ENCODE data around the gene HES4. TPM values are rescaled to one million over a fixed set of nuclear protein-coding genes. Genes with fewer than 3 reads are reported as not detected.
"Not testable (repeated sequence)": the region's sequence is repeated elsewhere in the genome, so short reads cannot be mapped to it uniquely, and the experiment has no call there.

HES4 gene
- total RNA-seq, 2 experiments from 2014 or later = 1.7 to 2.0 TPM

DNA sequence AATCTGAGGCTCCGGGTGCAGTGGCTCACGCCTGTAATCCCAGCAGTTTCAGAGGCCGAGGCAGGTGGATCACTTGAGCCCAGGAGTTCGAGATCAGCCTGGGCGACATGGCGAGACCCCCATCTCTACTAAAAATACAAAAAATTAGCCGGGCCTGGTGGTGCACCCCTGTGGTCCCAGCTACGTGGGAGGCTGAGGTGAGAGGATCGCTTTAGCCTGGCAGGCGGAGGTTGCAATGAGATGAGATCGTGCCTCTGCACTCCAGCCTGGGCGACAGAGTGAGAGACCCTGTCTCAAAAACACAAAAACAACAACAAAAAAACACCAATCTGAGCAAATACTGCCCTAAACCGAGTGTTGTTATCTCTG, 12.8 kb upstream of the HES4 start:
- Mint-ChIP-seq H3K4me1 (ENCODE audit: low read depth) (peaks cover 25% of the 10 kb centered on the region), H3K4me3 (peak overlapping the region; percentile 86), H3K27ac (peak overlapping the region; percentile 90)
- H3K36me3 Mint-ChIP-seq; DNase-seq; H3K27me3 Mint-ChIP-seq; H3K9me3 Mint-ChIP-seq; intact Hi-C loops (cut with micrococcal nuclease): not testable (repeated sequence)
- ChIA-PET POLR2A (interaction anchor here (0.9 to 1.8 kb wide), 4 partner anchors 11 to 1288 kb away, joined by 3 to 4 read pairs (median 4); partner anchors contain the start of gene TTLL10), CTCF (interaction anchor here (1.0 to 3.9 kb wide), 4 partner anchors 11 to 51 kb away, joined by 4 to 33 read pairs (median 6); no protein-coding TSS in a partner anchor)

DNA sequence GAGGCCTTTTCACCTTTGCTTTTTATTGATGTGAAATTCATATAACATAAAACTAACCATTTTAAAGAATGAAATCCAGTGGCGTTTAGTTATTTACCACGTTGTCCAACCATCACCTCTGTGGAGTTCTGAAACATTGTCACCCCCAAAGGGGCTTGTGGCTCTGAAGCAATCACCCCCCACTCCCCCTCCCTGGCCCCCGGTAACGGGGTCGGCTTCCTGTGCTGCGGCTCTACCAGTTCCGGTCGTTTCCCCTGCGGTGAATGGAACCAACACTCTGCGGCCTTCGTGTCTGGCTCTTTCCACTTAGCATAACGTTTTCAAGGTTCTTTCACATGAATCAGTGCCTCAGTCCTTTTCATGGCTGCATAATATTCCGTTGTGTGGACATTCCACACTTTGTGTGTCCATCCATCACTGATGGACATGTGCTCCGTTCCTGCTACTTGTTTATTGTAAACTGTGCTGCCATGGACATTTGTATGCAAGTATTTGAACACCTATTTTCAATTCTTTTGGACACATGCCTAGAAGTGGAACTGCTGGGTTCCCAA, 11.6 kb upstream of the HES4 start:
- Mint-ChIP-seq H3K27ac (no peak overlapping the region), H3K4me1 (ENCODE audit: low read depth) (peaks cover 22% of the 10 kb centered on the region), H3K9me3 (no peaks in the 10 kb centered on the region), H3K27me3 (peaks cover 8% of the 10 kb centered on the region), H3K36me3 (peaks cover 3% of the 10 kb centered on the region), H3K4me3 (no peak overlapping the region)
- no peak for DNase-seq
- ChIA-PET CTCF (no interaction called here), POLR2A (no interaction called here)
- intact Hi-C loops (cut with micrococcal nuclease) = no loop called here

DNA sequence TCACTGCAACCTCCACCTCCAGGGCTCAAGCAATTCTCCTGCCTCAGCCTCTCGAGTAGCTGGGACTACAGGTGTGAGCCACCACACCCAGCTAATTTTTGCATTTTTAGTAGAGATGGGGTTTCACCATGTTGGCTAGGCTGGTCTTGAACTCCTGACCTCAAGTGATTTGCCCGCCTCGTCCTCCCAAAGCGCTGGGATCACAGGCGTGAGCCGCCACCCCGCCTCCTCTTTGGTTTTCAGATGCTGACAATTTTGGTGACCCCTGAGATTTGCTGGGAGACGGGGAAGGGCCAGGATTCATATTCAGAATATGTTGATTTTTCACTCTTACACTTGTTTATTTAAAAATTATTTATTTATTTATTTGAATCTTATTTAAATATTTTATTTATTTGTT, 10.2 kb upstream of the HES4 start:
- H3K9me3 Mint-ChIP-seq; intact Hi-C loops (cut with micrococcal nuclease); POLR2A ChIA-PET; DNase-seq; H3K27ac Mint-ChIP-seq; H3K4me3 Mint-ChIP-seq; H3K36me3 Mint-ChIP-seq: not testable (repeated sequence)
- CTCF ChIA-PET = interaction anchor here (1.4 kb wide), 1 partner anchor 9 kb away, joined by 3 read pairs; no protein-coding TSS in a partner anchor
- peaks cover 15% of the 10 kb centered on the region for H3K27me3 Mint-ChIP-seq
- H3K4me1 Mint-ChIP-seq (ENCODE audit: low read depth) = peaks cover 24% of the 10 kb centered on the region

- no peak for DNase-seq
- ChIA-PET POLR2A (no interaction called here), CTCF (interaction anchor here (1.0 to 2.2 kb wide), 2 partner anchors 11 to 58 kb away, joined by 3 to 4 read pairs; no protein-coding TSS in a partner anchor)
- no peak overlapping the region for H3K27ac Mint-ChIP-seq
- H3K36me3 Mint-ChIP-seq = no peaks in the 10 kb centered on the region
- no peaks in the 10 kb centered on the region for H3K9me3 Mint-ChIP-seq
- peaks cover 12% of the 10 kb centered on the region for H3K4me1 Mint-ChIP-seq (ENCODE audit: low read depth)
- peaks cover 31% of the 10 kb centered on the region for H3K27me3 Mint-ChIP-seq
- no peak overlapping the region for H3K4me3 Mint-ChIP-seq
- intact Hi-C loops (cut with micrococcal nuclease) = no loop called here
Observed at GRCh38 chr1:1006305-1007159, 6.6 kb upstream of the HES4 start.

- no peaks in the 10 kb centered on the region for H3K36me3 Mint-ChIP-seq
- H3K4me3 Mint-ChIP-seq = no peak overlapping the region
- peaks cover 13% of the 10 kb centered on the region for H3K4me1 Mint-ChIP-seq (ENCODE audit: low read depth)
- H3K9me3 Mint-ChIP-seq = no peaks in the 10 kb centered on the region
- DNase-seq = no peak
- ChIA-PET POLR2A (no interaction called here), CTCF (no interaction called here)
- intact Hi-C loops (cut with micrococcal nuclease) = no loop called here
- no peak overlapping the region for H3K27ac Mint-ChIP-seq
- H3K27me3 Mint-ChIP-seq = peaks cover 30% of the 10 kb centered on the region
Observed at GRCh38 chr1:1005774-1006304, 5.9 kb upstream of the HES4 start.

- POLR2A ChIA-PET = no interaction called here
- Mint-ChIP-seq H3K4me3 (no peak overlapping the region), H3K27ac (no peak overlapping the region), H3K27me3 (peaks cover 33% of the 10 kb centered on the region), H3K4me1 (ENCODE audit: low read depth) (peaks cover 17% of the 10 kb centered on the region), H3K9me3 (no peaks in the 10 kb centered on the region), H3K36me3 (no peaks in the 10 kb centered on the region)
- intact Hi-C loops (cut with micrococcal nuclease) = no loop called here
- DNase-seq = no peak
- CTCF ChIA-PET = no interaction called here
Observed at GRCh38 chr1:1004780-1005697, 5.1 kb upstream of the HES4 start.

GRCh38 chr1:1004420-1004779, 4.5 kb upstream of the HES4 start:
- H3K4me3 Mint-ChIP-seq = no peak overlapping the region
- POLR2A ChIA-PET = no interaction called here
- H3K9me3 Mint-ChIP-seq = no peaks in the 10 kb centered on the region
- peaks cover 17% of the 10 kb centered on the region for H3K4me1 Mint-ChIP-seq (ENCODE audit: low read depth)
- no peaks in the 10 kb centered on the region for H3K36me3 Mint-ChIP-seq
- intact Hi-C loops (cut with micrococcal nuclease) = no loop called here
- H3K27me3 Mint-ChIP-seq = peaks cover 35% of the 10 kb centered on the region
- DNase-seq = no peak
- no peak overlapping the region for H3K27ac Mint-ChIP-seq
- CTCF ChIA-PET = no interaction called here

- Mint-ChIP-seq H3K36me3 (no peaks in the 10 kb centered on the region), H3K27ac (no peak overlapping the region), H3K9me3 (no peaks in the 10 kb centered on the region), H3K27me3 (peaks cover 32% of the 10 kb centered on the region), H3K4me3 (no peak overlapping the region), H3K4me1 (ENCODE audit: low read depth) (peaks cover 13% of the 10 kb centered on the region)
- CTCF ChIA-PET = interaction anchor here (2.0 to 3.6 kb wide), 4 partner anchors 11 to 20 kb away, joined by 9 to 33 read pairs (median 24); partner anchors contain the start of genes AGRN and ISG15
- POLR2A ChIA-PET = no interaction called here
- intact Hi-C loops (cut with micrococcal nuclease) = no loop called here
- no peak for DNase-seq
Observed at GRCh38 chr1:1003618-1004419, 3.9 kb upstream of the HES4 start.

DNA sequence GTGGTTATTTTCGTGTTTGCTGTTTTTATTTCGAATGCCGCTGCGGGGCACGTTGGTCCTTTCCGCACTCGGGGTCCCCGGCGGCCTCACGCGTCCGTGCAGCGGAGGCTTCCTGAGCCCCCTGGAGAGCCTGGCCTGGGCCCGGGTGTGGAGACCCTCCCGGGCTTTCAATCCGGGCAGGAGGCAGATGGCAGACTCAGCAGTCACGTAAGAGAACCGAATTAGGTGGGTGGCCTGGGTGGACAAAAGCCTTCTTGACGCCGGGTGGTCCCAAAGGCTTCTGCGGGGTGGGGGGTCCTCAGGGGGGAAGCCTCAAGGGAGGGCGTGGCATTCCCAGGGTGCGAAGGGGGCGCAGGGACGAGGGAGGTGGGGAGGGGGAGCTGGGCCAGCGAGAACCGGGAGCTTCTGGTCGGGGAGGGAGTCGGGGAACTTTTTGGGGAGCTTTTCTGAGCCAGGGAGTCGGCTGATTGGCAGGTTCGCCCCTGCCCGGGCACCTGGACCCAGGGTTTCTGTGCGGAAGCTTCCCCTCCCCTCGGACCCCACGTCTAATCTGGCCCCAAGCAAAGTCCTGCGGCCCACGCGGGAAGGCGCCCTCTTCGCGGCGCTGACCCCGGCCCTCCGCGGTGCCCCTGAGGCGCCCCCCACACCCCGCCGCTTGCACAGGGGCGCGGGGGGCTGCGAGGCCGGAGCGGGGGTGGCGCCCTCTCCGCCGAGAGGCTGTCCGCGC, 1.3 kb upstream of the HES4 start:
- H3K9me3 Mint-ChIP-seq = no peaks in the 10 kb centered on the region
- intact Hi-C loops (cut with micrococcal nuclease) = no loop called here
- H3K4me3 Mint-ChIP-seq = no peak overlapping the region
- no peak for DNase-seq
- peaks cover 13% of the 10 kb centered on the region for H3K4me1 Mint-ChIP-seq (ENCODE audit: low read depth)
- POLR2A ChIA-PET = interaction anchor here (1.3 to 1.5 kb wide), 2 partner anchors 12 to 15 kb away, joined by 3 to 4 read pairs; partner anchors contain the start of gene ISG15
- H3K27me3 Mint-ChIP-seq = peaks cover 34% of the 10 kb centered on the region
- no peaks in the 10 kb centered on the region for H3K36me3 Mint-ChIP-seq
- H3K27ac Mint-ChIP-seq = no peak overlapping the region
- CTCF ChIA-PET = interaction anchor here (0.6 to 3.6 kb wide), 12 partner anchors 9 to 437 kb away, joined by 3 to 33 read pairs (median 5); partner anchors contain the start of gene ISG15

DNA sequence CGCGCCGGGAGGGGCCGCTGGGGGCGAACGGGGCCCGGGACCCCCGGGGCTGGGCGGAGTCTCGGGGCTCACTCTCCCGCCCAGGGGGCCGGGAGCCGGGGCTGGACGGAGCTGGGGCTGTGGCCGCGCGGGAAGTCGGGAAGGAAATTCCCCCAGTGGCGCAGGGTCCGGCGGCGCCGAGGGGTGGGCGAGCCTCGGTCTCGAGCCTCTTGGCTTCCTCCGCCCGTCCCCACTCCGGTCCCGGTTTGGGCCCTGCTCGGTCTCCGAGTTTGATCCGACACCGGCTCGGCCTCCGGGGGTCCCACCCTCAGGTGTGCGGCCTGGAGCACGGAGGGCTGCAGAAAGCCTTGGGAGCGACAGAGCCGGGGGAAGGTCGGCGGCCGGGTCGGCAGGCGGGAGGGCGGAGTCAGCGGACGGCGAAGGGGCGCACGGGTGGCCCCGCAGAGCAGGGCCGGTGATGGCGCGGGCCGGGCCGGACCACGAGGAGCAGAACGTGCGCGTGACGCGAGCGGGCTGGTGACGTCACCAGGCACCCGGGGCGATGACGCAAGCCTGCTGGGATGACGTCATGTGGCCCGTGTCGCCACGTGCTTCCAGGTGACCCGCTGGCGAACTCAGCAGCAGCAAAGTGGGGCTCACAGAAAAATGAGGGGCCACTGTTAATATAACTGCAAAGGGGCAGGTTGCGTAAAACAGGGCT, 610 bp upstream of the HES4 start:
- H3K4me3 Mint-ChIP-seq = peak overlapping the region; percentile 60
- H3K27ac Mint-ChIP-seq = no peak overlapping the region
- peaks cover 16% of the 10 kb centered on the region for H3K4me1 Mint-ChIP-seq (ENCODE audit: low read depth)
- ChIA-PET POLR2A (interaction anchor here (1.5 kb wide), 1 partner anchor 13 kb away, joined by 4 read pairs; the partner anchor contains the start of gene ISG15), CTCF (interaction anchor here (0.6 to 3.6 kb wide), 6 partner anchors 8 to 438 kb away, joined by 3 to 33 read pairs (median 13); partner anchors contain the start of gene ISG15)
- peak; percentile 76 for DNase-seq
- intact Hi-C loops (cut with micrococcal nuclease) = no loop called here
- no peaks in the 10 kb centered on the region for H3K36me3 Mint-ChIP-seq
- no peaks in the 10 kb centered on the region for H3K9me3 Mint-ChIP-seq
- peaks cover 35% of the 10 kb centered on the region for H3K27me3 Mint-ChIP-seq
